COLO668 (cell line): ENCODE data around the gene LHPP.

Experiments
- DNase-seq: peaks from one replicate; lab custom pipeline; 2025; ENCODE audit not compliant: unreplicated experiment; lab: John Stamatoyannopoulos, UW

Gene LHPP

GRCh38 chr10:124496150-124496549 lies 34.5 kb downstream of the LHPP start:
- no peak for DNase-seq

GRCh38 chr10:124496620-124497019 lies 35.0 kb downstream of the LHPP start:
- no peak for DNase-seq

DNA sequence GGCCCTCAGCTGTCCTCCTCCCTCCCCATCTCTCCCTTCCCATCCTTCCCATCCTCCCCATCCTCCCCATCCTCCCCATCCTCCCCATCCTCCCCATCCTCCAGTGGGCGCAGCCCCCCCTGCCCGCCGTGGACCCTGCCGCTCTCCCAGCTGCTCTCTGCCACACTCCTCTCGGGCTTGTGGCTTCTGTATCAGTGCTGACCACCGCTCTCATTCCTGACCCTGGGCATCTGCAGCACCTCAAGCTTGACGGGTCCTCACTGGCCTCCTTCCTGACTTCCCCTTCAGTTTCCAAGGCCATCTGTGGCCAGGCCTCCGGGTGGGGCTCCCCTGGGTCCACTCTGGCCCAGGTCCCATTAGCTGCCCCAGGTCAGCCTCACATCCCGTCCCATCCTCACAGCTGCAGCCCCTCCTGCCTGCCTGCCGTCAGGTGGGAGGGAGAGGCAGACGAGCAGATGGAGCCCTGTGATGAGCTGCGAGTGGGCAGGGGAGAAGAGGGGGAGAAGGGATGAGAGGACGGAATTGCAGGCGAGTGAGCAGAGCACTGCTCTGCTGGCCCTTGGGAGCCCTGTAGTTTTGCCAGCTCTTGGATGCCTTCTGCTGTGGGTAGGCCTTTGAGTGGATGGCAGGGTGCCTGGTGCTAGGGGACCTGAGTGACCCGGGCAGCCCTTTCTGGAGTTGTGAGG lies 35.7 kb downstream of the LHPP start:
- DNase-seq: no peak

- DNase-seq: no peak
Observed at GRCh38 chr10:124498056-124498455, 36.4 kb downstream of the LHPP start.

- no peak for DNase-seq
Observed at GRCh38 chr10:124500757-124501156, 39.1 kb downstream of the LHPP start.

GRCh38 chr10:124504711-124505110 lies 43.1 kb downstream of the LHPP start:
- DNase-seq: no peak

- DNase-seq: no peak
Observed at GRCh38 chr10:124505279-124505678, 43.7 kb downstream of the LHPP start.

GRCh38 chr10:124508070-124508667 lies 46.5 kb downstream of the LHPP start:
- peak; percentile 16 for DNase-seq

GRCh38 chr10:124508907-124509454 lies 47.4 kb downstream of the LHPP start:
- no peak for DNase-seq

DNA sequence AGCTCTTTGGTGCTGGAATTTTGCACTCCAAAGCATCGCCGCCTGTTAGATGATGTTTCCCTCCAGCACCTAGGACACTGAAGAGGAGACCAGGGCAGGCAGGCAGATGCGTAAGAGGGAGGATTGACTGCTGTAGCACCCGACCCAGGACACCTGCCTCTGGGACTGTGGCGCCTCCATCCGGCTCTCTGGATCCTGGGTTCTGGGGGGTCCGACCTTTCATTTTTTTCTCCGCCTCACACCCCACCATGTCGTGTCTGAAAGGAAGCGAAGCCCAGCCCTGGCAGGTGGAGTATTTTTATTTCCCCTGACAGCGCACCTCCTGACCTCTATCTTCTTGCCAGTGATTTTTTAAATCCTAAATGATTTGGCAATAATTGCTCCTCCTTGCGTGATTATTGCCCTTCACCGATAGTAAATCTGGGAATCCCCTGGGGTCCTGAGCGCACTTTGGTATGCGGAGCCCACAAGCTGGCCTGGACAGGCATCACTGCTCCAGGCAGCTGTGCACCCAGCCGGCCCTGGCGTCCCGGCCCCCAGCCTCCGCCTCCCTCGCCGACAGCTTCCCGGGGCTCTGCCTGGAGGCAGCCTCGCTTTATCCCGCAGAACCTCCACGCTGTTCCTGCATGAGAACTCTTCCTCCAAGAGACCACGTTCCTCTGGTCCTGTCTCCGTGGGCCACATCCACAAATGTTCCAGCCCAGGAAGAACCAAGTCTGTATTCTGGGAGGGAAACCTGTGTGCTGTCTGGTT lies 48.4 kb downstream of the LHPP start:
- no peak for DNase-seq

- DNase-seq: no peak
Observed at GRCh38 chr10:124510759-124511158, 49.1 kb downstream of the LHPP start.

DNA sequence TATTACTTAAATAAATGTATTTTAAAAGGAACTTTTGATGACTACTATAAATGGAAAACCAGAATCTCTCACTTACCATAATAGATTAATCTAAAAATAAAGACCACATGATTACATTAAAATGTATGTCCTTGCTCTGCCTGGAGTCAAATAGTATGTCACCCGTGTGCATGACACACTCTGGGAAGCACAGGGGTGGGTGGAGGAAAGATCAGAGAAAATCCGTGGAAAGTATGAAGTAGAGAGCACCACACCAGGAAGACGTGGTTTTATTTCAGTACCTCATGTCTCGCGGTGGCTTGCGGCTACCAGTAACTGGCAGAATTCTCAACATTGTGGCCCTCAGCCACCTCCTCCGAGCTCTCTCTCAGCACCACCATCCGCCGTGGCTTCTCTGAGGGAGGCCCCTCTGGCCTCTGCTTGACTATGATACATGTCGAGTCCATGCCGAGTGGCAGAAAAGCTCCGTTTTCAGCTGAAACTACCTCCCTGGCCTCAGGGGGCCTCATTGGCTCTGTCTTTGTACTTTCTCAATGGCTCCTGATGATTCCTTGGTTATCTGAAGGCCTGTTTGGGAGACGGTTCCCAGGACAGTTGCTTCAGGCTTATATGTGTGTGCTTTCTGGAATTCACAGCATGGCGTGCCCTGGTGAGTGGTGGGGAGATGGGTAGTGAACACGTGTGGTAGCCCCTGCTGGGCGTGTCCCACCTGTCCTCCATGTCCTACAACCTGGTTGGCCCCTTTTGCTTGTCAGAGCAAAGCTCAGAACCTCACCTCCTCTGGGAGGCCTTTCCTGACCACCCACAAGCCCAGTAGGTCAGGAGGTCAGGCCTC lies 49.8 kb downstream of the LHPP start:
- DNase-seq: no peak

GRCh38 chr10:124512040-124512428 lies 50.4 kb downstream of the LHPP start:
- no peak for DNase-seq

DNA sequence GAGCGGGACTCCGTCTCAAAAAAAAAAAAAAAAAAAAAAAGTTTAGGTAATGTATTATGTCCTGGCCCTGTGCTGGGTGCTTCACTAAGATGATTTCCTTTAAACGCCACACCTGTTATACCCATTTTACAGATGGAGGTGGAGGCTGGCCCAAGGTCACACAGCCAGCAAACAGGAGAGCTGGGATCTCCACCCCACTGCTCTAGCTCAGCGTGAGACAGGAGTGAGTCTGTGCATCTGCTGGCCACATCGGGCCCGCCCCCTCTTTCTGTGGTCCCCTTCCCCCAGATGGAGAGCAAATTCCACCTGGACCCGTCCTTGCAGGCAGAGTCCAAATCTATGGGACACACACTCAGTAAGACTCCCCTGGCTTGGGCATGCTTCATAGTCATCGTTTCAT lies 51.0 kb downstream of the LHPP start:
- no peak for DNase-seq

DNA sequence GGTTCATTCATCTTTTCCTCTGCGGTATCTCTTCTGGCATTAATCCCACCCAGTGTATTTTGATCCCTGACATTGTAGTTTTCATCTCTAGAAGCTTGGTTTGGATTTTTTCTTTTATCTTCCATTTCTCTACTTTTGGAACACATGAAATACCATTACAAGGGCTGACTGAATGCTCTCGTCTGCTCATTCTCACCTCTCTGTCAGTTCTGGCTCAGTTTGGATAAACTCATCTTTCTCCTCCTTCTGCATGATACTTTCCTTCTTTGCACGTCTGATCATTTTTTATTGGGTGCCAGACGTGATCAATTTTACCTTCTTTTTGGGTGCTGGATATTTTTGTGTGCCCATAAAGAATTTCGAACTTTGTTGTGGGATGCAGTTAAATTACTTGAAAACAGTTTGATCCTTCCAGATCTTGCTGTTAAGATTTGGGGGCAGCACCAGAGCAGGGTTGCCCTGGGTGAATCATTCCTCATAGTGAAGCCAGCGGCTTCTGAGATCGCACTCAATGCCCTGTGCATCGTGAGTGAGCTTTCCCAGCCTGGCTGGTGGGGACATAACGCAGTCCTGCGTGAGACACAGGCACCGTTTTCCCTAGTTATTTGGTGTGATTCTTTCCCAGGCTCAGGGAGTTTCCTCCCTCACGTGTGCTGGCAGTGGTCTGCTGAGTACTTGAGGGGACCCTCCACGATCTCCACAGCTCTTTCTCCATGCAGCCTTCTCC lies 53.8 kb downstream of the LHPP start:
- DNase-seq: no peak

GRCh38 chr10:124516181-124516580 lies 54.6 kb downstream of the LHPP start:
- DNase-seq: no peak

DNA sequence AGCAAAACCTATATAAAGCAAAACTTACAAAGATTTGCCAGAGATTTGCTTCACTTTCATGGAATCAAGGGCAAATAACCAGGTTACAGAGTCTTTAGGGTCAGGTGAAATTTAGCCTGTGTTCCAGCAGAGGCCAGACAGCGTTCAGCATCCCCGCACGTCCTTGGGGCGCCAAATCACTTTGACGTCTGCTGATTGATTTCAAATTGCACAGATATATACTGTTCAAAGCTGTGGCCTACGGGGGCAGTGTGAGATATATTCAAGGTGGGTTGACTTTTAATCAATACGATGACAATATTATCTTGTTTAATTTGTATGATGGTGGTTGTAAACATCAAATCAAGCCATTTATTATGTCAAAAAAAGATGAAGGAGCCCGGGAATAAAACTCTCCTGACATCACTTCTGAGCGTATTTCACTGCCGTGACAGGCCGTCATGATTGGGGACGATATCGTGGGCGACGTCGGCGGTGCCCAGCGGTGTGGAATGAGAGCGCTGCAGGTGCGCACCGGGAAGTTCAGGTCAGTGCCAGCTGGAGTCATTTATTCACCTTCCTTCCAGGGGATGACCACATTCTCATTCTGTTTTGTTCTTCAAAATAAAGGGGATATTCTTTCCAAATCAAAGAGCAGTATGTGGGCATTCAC lies 55.2 kb downstream of the LHPP start:
- DNase-seq: no peak

DNA sequence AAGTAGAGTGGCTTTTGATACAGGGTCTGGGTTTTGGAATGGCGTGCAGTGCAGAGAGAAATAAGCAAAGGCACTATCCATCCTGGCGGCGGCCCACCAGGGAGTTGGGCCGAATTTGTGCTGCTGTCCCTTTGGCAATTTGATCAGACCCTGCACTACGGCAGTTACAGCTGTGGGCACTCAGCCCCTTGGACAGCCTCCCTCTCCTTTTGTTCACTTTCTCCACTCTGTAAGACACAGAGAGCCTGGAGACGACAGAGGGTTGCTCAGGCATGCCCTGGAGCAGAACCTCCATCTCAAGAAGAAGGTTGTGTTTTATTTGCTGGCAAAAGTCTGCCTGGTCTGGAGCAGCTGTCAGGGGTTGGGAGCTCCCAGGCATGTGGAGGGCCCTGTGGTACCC lies 55.8 kb downstream of the LHPP start:
- DNase-seq: no peak

- no peak for DNase-seq
Observed at GRCh38 chr10:124517931-124518330, 56.3 kb downstream of the LHPP start.

- DNase-seq: no peak
Observed at GRCh38 chr10:124518366-124518765, 56.7 kb downstream of the LHPP start.
